22Rv1 (cell line): ENCODE measurements around the gene NR1D2.

Experiments
- CTCF ChIP-seq: fragments of 450-650 bp; IDR thresholded peaks from 2 replicates; pipeline ENCODE4 v1.5.1; 2017; ENCODE audit warnings: mild to moderate bottlenecking
- ZFX ChIP-seq: fragments of 450-650 bp; IDR thresholded peaks from 2 replicates; pipeline ENCODE4 v1.6.1; 2017; ENCODE audit warnings: antibody characterized with exemption, borderline replicate concordance

- no peak for TF ChIP-seq CTCF
- TF ChIP-seq ZFX = no peak
These were observed 2.5 kb upstream of the NR1D2 start for GRCh38 chr3:23942546-23942945.
